Measurements from ENCODE around the gene FRMD1. TPM values are rescaled to one million over a fixed set of nuclear protein-coding genes. Genes with fewer than 3 reads are reported as not detected.

Gene FRMD1
- total RNA-seq, 2 donors from 2014 or later, result not detected

DNA sequence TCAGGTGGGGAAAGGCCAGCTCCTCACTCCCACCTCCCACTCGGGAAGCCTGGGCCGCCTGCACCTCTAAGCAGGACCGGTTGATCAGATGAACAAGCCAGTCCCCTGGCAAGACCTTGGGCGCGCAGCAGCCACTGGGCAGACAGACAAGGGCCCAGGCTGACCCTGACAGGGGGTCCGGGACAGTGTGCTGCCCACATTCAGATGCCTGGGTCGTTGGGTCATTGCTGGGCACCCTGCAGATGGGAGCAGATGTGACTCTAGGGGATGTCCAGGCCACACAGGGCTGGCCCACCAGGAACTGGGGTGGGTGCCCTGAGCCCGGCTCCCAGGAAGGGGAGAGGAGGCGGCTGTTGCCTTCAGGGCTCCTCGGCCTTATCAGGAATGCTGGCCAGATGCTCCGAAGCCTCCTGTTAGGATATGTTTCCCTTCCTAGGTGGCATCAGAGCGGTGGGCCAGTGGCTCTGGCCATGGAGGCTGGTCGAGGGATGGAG, 17.3 kb upstream of the FRMD1 start:
- Histone ChIP-seq H3K4me1 (peaks cover 46% of the 10 kb centered on the region), H3K27me3 (no peaks in the 10 kb centered on the region), H3K27ac (no peak overlapping the region), H3K9me3 (no peaks in the 10 kb centered on the region), H3K36me3 (replicated peaks in 1 of 2; ENCODE audit: insufficient read depth in 1 of 2, low read depth in 2 of 2) (no peaks in the 10 kb centered on the region), H3K4me3 (no peak overlapping the region)
- no peak for TF ChIP-seq POLR2A (IDR thresholded peaks at IDR 0.05)
- TF ChIP-seq, protein P1, sequence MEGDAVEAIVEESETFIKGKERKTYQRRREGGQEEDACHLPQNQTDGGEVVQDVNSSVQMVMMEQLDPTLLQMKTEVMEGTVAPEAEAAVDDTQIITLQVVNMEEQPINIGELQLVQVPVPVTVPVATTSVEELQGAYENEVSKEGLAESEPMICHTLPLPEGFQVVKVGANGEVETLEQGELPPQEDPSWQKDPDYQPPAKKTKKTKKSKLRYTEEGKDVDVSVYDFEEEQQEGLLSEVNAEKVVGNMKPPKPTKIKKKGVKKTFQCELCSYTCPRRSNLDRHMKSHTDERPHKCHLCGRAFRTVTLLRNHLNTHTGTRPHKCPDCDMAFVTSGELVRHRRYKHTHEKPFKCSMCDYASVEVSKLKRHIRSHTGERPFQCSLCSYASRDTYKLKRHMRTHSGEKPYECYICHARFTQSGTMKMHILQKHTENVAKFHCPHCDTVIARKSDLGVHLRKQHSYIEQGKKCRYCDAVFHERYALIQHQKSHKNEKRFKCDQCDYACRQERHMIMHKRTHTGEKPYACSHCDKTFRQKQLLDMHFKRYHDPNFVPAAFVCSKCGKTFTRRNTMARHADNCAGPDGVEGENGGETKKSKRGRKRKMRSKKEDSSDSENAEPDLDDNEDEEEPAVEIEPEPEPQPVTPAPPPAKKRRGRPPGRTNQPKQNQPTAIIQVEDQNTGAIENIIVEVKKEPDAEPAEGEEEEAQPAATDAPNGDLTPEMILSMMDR (IDR thresholded peaks at IDR 0.05), result no peak
- intact Hi-C loops (cut with DNase I), result no loop called here
- ATAC-seq (no peak), DNase-seq (no peak)
- 76 to 88% methylated on average over 6 to 13 of the region's 13 CpGs for WGBS, 2 donors

- ATAC-seq (no peak), DNase-seq (no peak)
- no peaks in the 10 kb centered on the region for H3K9me3 ChIP-seq
- H3K27ac ChIP-seq, result no peak overlapping the region
- H3K4me3 ChIP-seq, result no peak overlapping the region
- H3K27me3 ChIP-seq, result no peaks in the 10 kb centered on the region
- intact Hi-C loops (cut with DNase I), result no loop called here
- TF ChIP-seq POLR2A (IDR thresholded peaks at IDR 0.05), result no peak
- TF ChIP-seq, protein P1 (IDR thresholded peaks at IDR 0.05), result no peak
- H3K36me3 ChIP-seq (replicated peaks in 1 of 2; ENCODE audit: insufficient read depth in 1 of 2, low read depth in 2 of 2), result no peaks in the 10 kb centered on the region
- 77 to 78% methylated on average over 11 to 14 of the region's 14 CpGs for WGBS, 2 donors
- peaks cover 44% of the 10 kb centered on the region for H3K4me1 ChIP-seq
Observed at GRCh38 chr6:168095716-168096250, 16.8 kb upstream of the FRMD1 start.

- Histone ChIP-seq H3K27ac (no peak overlapping the region), H3K27me3 (no peaks in the 10 kb centered on the region), H3K4me3 (no peak overlapping the region), H3K9me3 (no peaks in the 10 kb centered on the region), H3K4me1 (peaks cover 44% of the 10 kb centered on the region), H3K36me3 (replicated peaks in 1 of 2; ENCODE audit: insufficient read depth in 1 of 2, low read depth in 2 of 2) (no peaks in the 10 kb centered on the region)
- ATAC-seq, result no peak
- intact Hi-C loops (cut with DNase I), result no loop called here
- 96 to 98% methylated on average over 12 to 17 of the region's 17 CpGs for WGBS, 2 donors
- TF ChIP-seq, protein P1 (IDR thresholded peaks at IDR 0.05), result no peak
- no peak for TF ChIP-seq POLR2A (IDR thresholded peaks at IDR 0.05)
- DNase-seq, result no peak
Observed at GRCh38 chr6:168095171-168095691, 16.2 kb upstream of the FRMD1 start.

GRCh38 chr6:168093634-168094033, 14.6 kb upstream of the FRMD1 start:
- 90 to 94% methylated on average over 11 of the region's 11 CpGs for whole genome bisulfite sequencing, 2 donors
- Histone ChIP-seq H3K27me3 (no peaks in the 10 kb centered on the region), H3K9me3 (no peaks in the 10 kb centered on the region), H3K36me3 (replicated peaks in 1 of 2; ENCODE audit: insufficient read depth in 1 of 2, low read depth in 2 of 2) (no peaks in the 10 kb centered on the region), H3K4me1 (peaks cover 39% of the 10 kb centered on the region), H3K4me3 (no peak overlapping the region), H3K27ac (no peak overlapping the region)
- no peak for DNase-seq
- no peak for ATAC-seq
- TF ChIP-seq, protein P1 (IDR thresholded peaks at IDR 0.05), result no peak
- intact Hi-C loops (cut with DNase I), result no loop called here

DNA sequence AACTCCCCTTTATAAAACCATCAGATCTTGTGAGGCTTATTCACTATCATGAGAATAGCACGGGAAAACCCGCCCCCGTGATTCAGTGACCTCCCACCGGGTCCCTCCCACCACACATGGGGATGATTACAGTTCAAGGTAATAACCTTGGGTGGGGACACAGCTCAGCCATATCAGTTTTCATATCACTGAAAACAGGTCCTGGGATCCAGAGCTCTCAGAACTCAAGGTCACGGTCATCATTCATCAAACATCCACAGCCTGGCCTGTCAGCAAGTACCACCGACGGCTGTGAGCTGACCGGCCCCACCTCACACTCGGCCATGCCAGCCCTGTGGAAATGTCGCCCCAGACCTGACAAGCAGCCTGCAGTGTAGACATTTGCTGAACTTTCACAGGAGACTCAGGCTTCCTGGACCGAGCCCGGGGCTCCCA, 14.1 kb upstream of the FRMD1 start:
- ATAC-seq, result no peak
- H3K27ac ChIP-seq, result no peak overlapping the region
- intact Hi-C loops (cut with DNase I), result no loop called here

More for the DNA sequence above, 14.1 kb upstream of the FRMD1 start:
- TF ChIP-seq, protein P1 (IDR thresholded peaks at IDR 0.05), result no peak
- no peak for TF ChIP-seq POLR2A (IDR thresholded peaks at IDR 0.05)
- DNase-seq, result no peak
- H3K4me3 ChIP-seq, result no peak overlapping the region
- no peaks in the 10 kb centered on the region for H3K36me3 ChIP-seq (replicated peaks in 1 of 2; ENCODE audit: insufficient read depth in 1 of 2, low read depth in 2 of 2)
- H3K27me3 ChIP-seq, result no peaks in the 10 kb centered on the region
- H3K4me1 ChIP-seq, result peaks cover 34% of the 10 kb centered on the region
- no peaks in the 10 kb centered on the region for H3K9me3 ChIP-seq
- 51 to 58% methylated on average over 7 to 12 of the region's 12 CpGs for WGBS, 2 donors
